A549 (cell line): ENCODE results near the gene SGCE. TPM values are rescaled to one million over a fixed set of nuclear protein-coding genes. Genes with fewer than 3 reads are reported as not detected.

Source experiments
- ATAC-seq, 2 experiments: fragments of 200-7000 bp in 1 of 2; fragments of >200 bp in 1 of 2; cut with Nextera tagmentation in 1 of 2; cut with Tn5 transposase in 1 of 2; 3 replicates each; pipeline versions ENCODE4 v1.8.0 to v1.9.1; 2018 to 2020; ENCODE audit warnings: mild to moderate bottlenecking in 1 of 2, moderate library complexity in 1 of 2
- CTCF ChIA-PET: fragments of 300-600 bp; sonication (Branson Sonifier 250); formaldehyde crosslinking; extraction: SDS; loops from one replicate; lab custom pipeline; 2021; ENCODE audit warnings: antibody characterized with exemption, inconsistent platforms; lab: Yijun Ruan, JAX
- POLR2A ChIA-PET: fragments of 350-600 bp; formaldehyde crosslinking; extraction: SDS; loops from one replicate; lab custom pipeline; 2021; ENCODE audit warnings: antibody characterized with exemption, inconsistent platforms; lab: Yijun Ruan, JAX
- DNase-seq, 2 experiments: peaks; one replicate each; pipeline versions ENCODE4 v3.0.0 to v3.0.0-alpha.2; 2011 to 2016; ENCODE audit warnings: low read depth in 1 of 2, low spot score in 1 of 2
- FAIRE-seq: peaks from 2 replicates; lab custom pipeline; 2011; peaks lifted over from hg19 to GRCh38; lab: Jason Lieb, UNC
- H3K27ac ChIP-seq, 2 experiments: fragments of >200 bp; sonication (Bioruptor Twin); formaldehyde crosslinking; 3 replicates each; pipeline ENCODE4 v1.5.1; 2016 to 2017
- H3K4me1 ChIP-seq: fragments of >200 bp; sonication (Bioruptor Twin); formaldehyde crosslinking; 3 replicates; pipeline ENCODE4 v1.6.1; 2016
- H3K4me2 ChIP-seq: fragments of >200 bp; sonication (Bioruptor Twin); formaldehyde crosslinking; 3 replicates; pipeline ENCODE4 v1.6.1; 2016
- H3K4me3 ChIP-seq: fragments of >200 bp; sonication (Bioruptor Twin); formaldehyde crosslinking; 3 replicates; pipeline ENCODE4 v1.5.1; 2016
- H3K9me3 ChIP-seq: fragments of >200 bp; sonication (Bioruptor Twin); formaldehyde crosslinking; 3 replicates; pipeline ENCODE4 v1.6.1; 2016
- CTCF ChIP-seq: fragments of >200 bp; sonication (Bioruptor Twin); formaldehyde crosslinking; IDR thresholded peaks from 3 replicates; pipeline ENCODE4 v1.5.1; 2016
- EHF ChIP-seq: fragments of 250-450 bp; sonication (Bioruptor Pico); IDR thresholded peaks from 2 replicates; pipeline ENCODE4 v1.5.0; 2020; ENCODE audit warnings: mild to moderate bottlenecking
- FOXS1 ChIP-seq: fragments of 250-450 bp; sonication (Bioruptor Pico); IDR thresholded peaks from 2 replicates; pipeline ENCODE4 v1.5.0; 2020; ENCODE audit warnings: mild to moderate bottlenecking, moderate library complexity
- HDAC2 ChIP-seq: fragments of 200-600 bp; sonication (generic); IDR thresholded peaks from 2 replicates; pipeline ENCODE4 v1.6.1; 2016
- HES2 ChIP-seq: fragments of >200 bp; sonication (Bioruptor Twin); formaldehyde crosslinking; IDR thresholded peaks from 2 replicates; pipeline ENCODE4 v1.6.1; 2016
- HEYL ChIP-seq: fragments of 250-450 bp; sonication (Bioruptor Pico); IDR thresholded peaks from 2 replicates; pipeline ENCODE4 v1.8.0; 2021; ENCODE audit warnings: mild to moderate bottlenecking, moderate library complexity
- KDM1A ChIP-seq: fragments of 200-600 bp; sonication (generic); IDR thresholded peaks from 2 replicates; pipeline ENCODE4 v1.6.1; 2016; ENCODE audit warnings: low read depth, mild to moderate bottlenecking
- KDM5A ChIP-seq: fragments of 200-600 bp; sonication (generic); IDR thresholded peaks from 2 replicates; pipeline ENCODE4 v1.6.1; 2016; ENCODE audit warnings: antibody characterized with exemption, mild to moderate bottlenecking
- MAX ChIP-seq: IDR thresholded peaks from 2 replicates; pipeline ENCODE4 v1.6.1; 2012
- NR3C1 ChIP-seq: fragments of >200 bp; sonication (Bioruptor Twin); formaldehyde crosslinking; IDR thresholded peaks from 3 replicates; pipeline ENCODE4 v1.6.1; 2017
- REST ChIP-seq: fragments of 200-600 bp; sonication (generic); IDR thresholded peaks from 2 replicates; pipeline ENCODE4 v1.6.1; 2016; ENCODE audit warnings: antibody characterized with exemption, mild to moderate bottlenecking, moderate library complexity
- TFCP2L1 ChIP-seq: fragments of 250-450 bp; sonication (Bioruptor Pico); IDR thresholded peaks from 2 replicates; pipeline ENCODE4 v1.5.0; 2021; ENCODE audit warnings: mild to moderate bottlenecking
- WGBS: methylation state at CpG from one replicate; pipeline ENCODE4 v1.1.6; 2017; ENCODE audit errors: missing lambda C conversion rate; 5-methylcytosine and 5-hydroxymethylcytosine counted together
- polyA plus RNA-seq, 4 experiments: library from polyadenylated mRNA; depleted of rRNA in 3 of 4; stranded (reverse); fragments of >200 nt; fragmentation: RNase III in 1 of 4; extraction: RNeasy Plus Mini Kit Qiagen cat#74134 plus additional on column Dnase treatment in 1 of 4; gene quantifications; 2 replicates in 3 of 4; 3 replicates in 1 of 4; pipeline ENCODE4 v1.2.3, GENCODE V29; 2011 to 2017

Gene SGCE
- polyA plus RNA-seq, 2 of the 4 experiments (the other 2 are of a cell fraction): 60.1 to 97.2 TPM

GRCh38 chr7:94655126-94655847 lies 646 bp downstream of the SGCE start:
- peaks cover 30% of the 10 kb centered on the region for H3K4me1 ChIP-seq
- peak overlapping the region; percentile 95 to 96 for H3K27ac ChIP-seq
- CTCF ChIA-PET: interaction anchor here (0.6 to 3.1 kb wide), 19 partner anchors 8 to 823 kb away, joined by 3 to 18 read pairs (median 3); no protein-coding TSS in a partner anchor
- 1% methylated on average over 37 of the region's 38 CpGs for WGBS
- peak overlapping the region; percentile 64 for H3K4me3 ChIP-seq
- POLR2A ChIA-PET: interaction anchor here (0.8 to 2.2 kb wide), 5 partner anchors 35 to 821 kb away, joined by 3 to 7 read pairs (median 5); no protein-coding TSS in a partner anchor
- DNase-seq: peak in 1 of 2 experiments; percentile 42
- TF ChIP-seq NR3C1: no peak
- TF ChIP-seq MAX: peak; percentile 17; the same call in 1 of the 2 replicates
- no peak for TF ChIP-seq TFCP2L1 (CRISPR knock-in tag)
- TF ChIP-seq CTCF: no peak
- TF ChIP-seq FOXS1 (CRISPR knock-in tag): no peak
- FAIRE-seq: no peak
- H3K9me3 ChIP-seq: no peaks in the 10 kb centered on the region
- ATAC-seq: peak in 1 of 2 experiments; percentile 39; a peak in 4 of 6 replicates
- H3K4me2 ChIP-seq: peak overlapping the region; percentile 76

GRCh38 chr7:94654783-94655125 lies 1.2 kb downstream of the SGCE start:
- Histone ChIP-seq H3K27ac (peak overlapping the region; percentile 95 to 96), H3K4me1 (peaks cover 25% of the 10 kb centered on the region), H3K9me3 (no peaks in the 10 kb centered on the region), H3K4me2 (peak overlapping the region; percentile 76), H3K4me3 (peak overlapping the region; percentile 64)
- 21% methylated on average over 11 of the region's 11 CpGs for WGBS
- no peak for FAIRE-seq
- TF ChIP-seq HES2 (no peak), KDM5A (no peak), REST (no peak), KDM1A (no peak)
- DNase-seq: no peak
- POLR2A ChIA-PET: interaction anchor here (1.1 to 1.2 kb wide), 2 partner anchors 34 to 259 kb away, joined by 4 to 5 read pairs; no protein-coding TSS in a partner anchor
- no peak for ATAC-seq
- CTCF ChIA-PET: interaction anchor here (0.8 to 3.1 kb wide), 8 partner anchors 8 to 355 kb away, joined by 3 to 18 read pairs (median 4); no protein-coding TSS in a partner anchor

GRCh38 chr7:94650147-94651051 lies 5.5 kb downstream of the SGCE start:
- ATAC-seq: no peak
- POLR2A ChIA-PET: no interaction called here
- TF ChIP-seq KDM1A (no peak), EHF (CRISPR knock-in tag) (no peak), HDAC2 (no peak), HEYL (CRISPR knock-in tag) (no peak)
- 74% methylated on average over 4 of the region's 4 CpGs for WGBS
- no peak overlapping the region for H3K4me2 ChIP-seq
- H3K4me3 ChIP-seq: no peak overlapping the region
- H3K4me1 ChIP-seq: peaks cover 23% of the 10 kb centered on the region; the same call in 2 of the 3 replicates
- no peak for DNase-seq
- FAIRE-seq: no peak
- no peak overlapping the region for H3K27ac ChIP-seq
- CTCF ChIA-PET: interaction anchor here (0.6 to 1.0 kb wide), 2 partner anchors 258 to 361 kb away, joined by 3 read pairs; no protein-coding TSS in a partner anchor
- H3K9me3 ChIP-seq: no peaks in the 10 kb centered on the region
